Fibroblast of the aortic adventitia (primary cell): Measurements from ENCODE around the gene SPRED2. TPM values are rescaled to one million over a fixed set of nuclear protein-coding genes. Genes with fewer than 3 reads are reported as not detected.

ENCODE experiments used
- DNase-seq: peaks from one replicate; pipeline ENCODE4 v3.0.0-alpha.2; 2010; ENCODE audit warnings: low read depth
- H3K4me3 ChIP-seq: 2 replicates; pipeline ENCODE4 v1.5.1; 2011; ENCODE audit warnings: low read depth, mild to moderate bottlenecking, control low read depth, low read length, moderate library complexity
- CTCF ChIP-seq: IDR thresholded peaks from 2 replicates; pipeline ENCODE4 v1.5.1; 2011; ENCODE audit warnings: mild to moderate bottlenecking, low read length, control low read depth, inconsistent platforms; ENCODE audit not compliant: insufficient read depth
- total RNA-seq: library from RNA; depleted of rRNA; stranded (reverse); fragments of >200 nt; gene quantifications from 2 replicates; pipeline ENCODE4 v1.2.3, GENCODE V29; 2012; ENCODE audit warnings: low replicate concordance

Gene SPRED2
- total RNA-seq, 1 donor = 20.6 TPM

- peak; percentile 16 for DNase-seq
- H3K4me3 ChIP-seq = no peak overlapping the region
- no peak for TF ChIP-seq CTCF
Observed at GRCh38 chr2:65425276-65425675, 7.1 kb downstream of the SPRED2 start.

DNA sequence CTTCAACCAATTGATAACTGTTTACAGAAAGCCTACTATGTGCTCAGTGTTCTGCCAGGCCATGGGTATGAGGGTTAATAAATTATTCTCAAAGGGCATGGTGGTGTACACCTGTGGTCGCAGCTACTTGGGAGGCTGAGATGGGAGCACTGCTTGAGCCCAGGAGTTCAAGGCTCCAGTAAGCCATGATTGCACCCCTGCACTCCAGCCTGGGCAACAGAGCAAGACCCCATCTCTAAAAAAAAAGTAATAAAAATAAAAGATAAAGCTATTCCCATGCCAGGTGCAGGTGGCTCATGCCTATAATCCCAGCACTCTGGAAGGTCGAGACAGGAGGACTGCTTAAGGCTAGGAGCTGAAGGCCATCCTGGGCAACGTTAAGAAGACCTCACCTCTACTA lies 8.0 kb downstream of the SPRED2 start:
- H3K4me3 ChIP-seq = no peak overlapping the region
- DNase-seq = no peak
- TF ChIP-seq CTCF = no peak

- DNase-seq = peak; percentile 23
- no peak for TF ChIP-seq CTCF
- H3K4me3 ChIP-seq = no peak overlapping the region
Observed at GRCh38 chr2:65421432-65421748, 11.0 kb downstream of the SPRED2 start.

- no peak for TF ChIP-seq CTCF
- DNase-seq = peak; percentile 61
Observed at GRCh38 chr2:65420712-65421431, 11.5 kb downstream of the SPRED2 start.

DNA sequence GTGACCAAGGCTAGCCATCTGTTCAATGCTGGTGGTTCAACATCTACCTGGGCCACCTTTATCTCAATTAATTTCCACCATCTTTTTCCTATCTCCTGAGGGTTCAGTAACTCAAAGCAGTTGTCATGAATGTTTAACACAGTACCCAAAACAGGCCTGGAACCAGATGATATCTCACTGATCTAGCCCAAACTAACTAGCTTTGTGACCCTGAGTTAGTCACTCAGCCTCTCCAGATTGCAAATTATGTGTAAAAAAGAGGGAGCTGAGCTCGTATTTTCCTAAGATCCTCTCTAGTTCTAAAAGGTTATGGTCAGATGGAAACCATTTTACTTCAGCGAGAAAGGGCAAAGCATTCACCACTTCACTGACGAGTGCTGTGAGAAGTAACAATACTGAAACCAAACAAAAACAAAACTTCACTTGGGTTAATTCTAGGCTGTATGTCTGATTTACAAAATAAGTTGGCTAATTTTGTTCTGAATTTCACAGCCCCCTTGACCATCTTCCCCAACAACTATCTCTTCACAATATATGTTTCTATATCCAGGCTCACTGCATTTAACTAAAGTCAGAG lies 14.8 kb downstream of the SPRED2 start:
- no peak overlapping the region for H3K4me3 ChIP-seq
- no peak for TF ChIP-seq CTCF
- DNase-seq = no peak

More at GRCh38 chr2:65420712-65421431, 11.5 kb downstream of the SPRED2 start:
- H3K4me3 ChIP-seq = no peak overlapping the region

DNA sequence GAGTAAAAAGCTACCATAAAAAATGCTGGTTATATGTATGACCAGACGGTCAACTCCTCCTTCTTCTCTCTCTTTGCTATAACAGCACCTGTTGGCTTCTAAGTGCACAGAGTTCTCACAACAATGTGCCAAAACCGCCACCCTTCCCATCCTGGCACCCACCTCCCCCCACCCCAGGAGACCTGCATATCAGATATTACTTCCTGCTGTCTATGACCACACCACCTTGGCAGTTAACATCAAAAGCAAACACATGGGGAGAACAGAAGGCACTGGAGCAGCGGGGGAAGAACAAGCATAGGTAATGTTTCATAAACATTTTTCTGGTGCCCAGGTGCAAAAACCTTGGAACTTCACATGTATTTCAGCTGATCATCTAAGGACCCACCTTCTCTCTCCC lies 15.5 kb downstream of the SPRED2 start:
- DNase-seq = no peak
- H3K4me3 ChIP-seq = no peak overlapping the region
- no peak for TF ChIP-seq CTCF
